ENCODE results near the gene CABLES2.

DNA sequence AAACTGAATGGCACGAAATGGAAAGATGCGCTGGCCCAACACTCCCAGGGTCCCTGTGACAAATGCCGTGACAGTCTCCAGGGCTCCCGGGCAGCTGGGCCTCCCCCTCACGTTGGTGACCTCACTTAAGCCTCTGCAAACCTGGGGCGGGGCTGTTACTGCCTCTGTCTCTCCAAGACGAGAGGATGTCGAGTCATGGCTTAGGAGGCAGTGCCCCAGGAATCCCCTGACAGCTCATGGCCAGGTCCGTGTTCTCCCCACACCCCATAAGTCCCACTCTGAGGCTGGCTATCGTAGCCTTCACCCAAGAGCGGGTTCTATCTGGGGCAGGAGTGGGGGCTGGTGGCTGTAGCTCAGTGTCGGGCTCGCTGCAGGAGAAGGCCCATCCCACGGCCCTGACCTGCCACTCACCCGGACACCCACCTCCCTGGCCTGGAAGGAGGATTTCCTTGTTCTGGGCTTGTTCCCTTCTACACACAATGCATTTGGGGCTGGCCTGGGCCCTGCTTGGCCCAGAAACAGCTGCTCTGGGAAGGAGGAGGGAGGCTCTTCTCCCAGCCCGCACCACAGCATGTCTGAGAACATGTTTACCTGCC, 25.8 kb downstream of the CABLES2 start:
- TF ChIP-seq, protein P1, sequence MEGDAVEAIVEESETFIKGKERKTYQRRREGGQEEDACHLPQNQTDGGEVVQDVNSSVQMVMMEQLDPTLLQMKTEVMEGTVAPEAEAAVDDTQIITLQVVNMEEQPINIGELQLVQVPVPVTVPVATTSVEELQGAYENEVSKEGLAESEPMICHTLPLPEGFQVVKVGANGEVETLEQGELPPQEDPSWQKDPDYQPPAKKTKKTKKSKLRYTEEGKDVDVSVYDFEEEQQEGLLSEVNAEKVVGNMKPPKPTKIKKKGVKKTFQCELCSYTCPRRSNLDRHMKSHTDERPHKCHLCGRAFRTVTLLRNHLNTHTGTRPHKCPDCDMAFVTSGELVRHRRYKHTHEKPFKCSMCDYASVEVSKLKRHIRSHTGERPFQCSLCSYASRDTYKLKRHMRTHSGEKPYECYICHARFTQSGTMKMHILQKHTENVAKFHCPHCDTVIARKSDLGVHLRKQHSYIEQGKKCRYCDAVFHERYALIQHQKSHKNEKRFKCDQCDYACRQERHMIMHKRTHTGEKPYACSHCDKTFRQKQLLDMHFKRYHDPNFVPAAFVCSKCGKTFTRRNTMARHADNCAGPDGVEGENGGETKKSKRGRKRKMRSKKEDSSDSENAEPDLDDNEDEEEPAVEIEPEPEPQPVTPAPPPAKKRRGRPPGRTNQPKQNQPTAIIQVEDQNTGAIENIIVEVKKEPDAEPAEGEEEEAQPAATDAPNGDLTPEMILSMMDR (IDR thresholded peaks at IDR 0.05) = no peak
- TF ChIP-seq POLR2A (IDR thresholded peaks at IDR 0.05) = no peak

All from uterus (tissue), 2 donors.